Gastrocnemius medialis (tissue), 4 donors: ENCODE measurements around the gene ATP10B.

Experiments
- CTCF ChIP-seq, 5 experiments: fragments of 450-650 bp in 3 of 5; fragments of 200-600 bp in 2 of 5; sonication (generic) in 2 of 5; IDR thresholded peaks in 4 of 5; conservative IDR thresholded peaks in 1 of 5; 1 replicate in 4 of 5; 2 replicates in 1 of 5; pipeline ENCODE4 v1.5.1; 2016 to 2019; ENCODE audit warnings: antibody characterized with exemption in 5 of 5, mild to moderate bottlenecking in 3 of 5, moderate library complexity in 3 of 5
- POLR2A ChIP-seq, 2 donors: fragments of 450-650 bp; IDR thresholded peaks; one replicate each; pipeline ENCODE4 v1.6.1; 2017; ENCODE audit warnings: antibody characterized with exemption in 2 of 2, mild to moderate bottlenecking in 2 of 2, moderate library complexity in 2 of 2

GRCh38 chr5:160800375-160801275, 51.4 kb downstream of the ATP10B start:
- no peak for TF ChIP-seq CTCF (IDR thresholded peaks at IDR 0.05 in 4 of 5, conservative IDR thresholded peaks at IDR 0.05 in 1 of 5)
- TF ChIP-seq POLR2A (IDR thresholded peaks at IDR 0.05) = no peak
